OCI-LY1 (cell line): ENCODE results near the gene RNF207.

ENCODE experiments used
- H2AFZ ChIP-seq: fragments of 200-600 bp; sonication (generic), shearing (Covaris generic); 2 replicates; pipeline ENCODE4 v1.6.0; 2014; ENCODE audit warnings: antibody characterized with exemption, mild to moderate bottlenecking, low read length
- H3F3A ChIP-seq: fragments of 200-600 bp; sonication (generic), shearing (Covaris generic); 2 replicates; pipeline ENCODE4 v1.6.0; 2014; ENCODE audit warnings: mild to moderate bottlenecking, antibody characterized with exemption, low read length, moderate library complexity; ENCODE audit not compliant: insufficient read depth
- H3K27ac ChIP-seq: fragments of 200-600 bp; sonication (generic); 2 replicates; pipeline ENCODE4 v1.5.1; 2014; ENCODE audit warnings: low read length, mixed run types, mild to moderate bottlenecking, low read depth; ENCODE audit not compliant: poor library complexity, severe bottlenecking
- H3K27me3 ChIP-seq: fragments of 200-600 bp; sonication (generic); 2 replicates; pipeline ENCODE4 v1.6.0; 2014; ENCODE audit warnings: antibody characterized with exemption, mild to moderate bottlenecking, low read length, moderate library complexity; ENCODE audit not compliant: insufficient read depth
- H3K36me3 ChIP-seq: fragments of 200-600 bp; sonication (generic); 2 replicates; pipeline ENCODE4 v1.6.1; 2014; ENCODE audit warnings: mild to moderate bottlenecking, antibody characterized with exemption, low read length, moderate library complexity, mixed read lengths; ENCODE audit not compliant: insufficient read depth
- H3K4me1 ChIP-seq: fragments of 200-600 bp; sonication (generic); 2 replicates; pipeline ENCODE4 v1.5.1; 2014; ENCODE audit warnings: mild to moderate bottlenecking, low read length, moderate library complexity; ENCODE audit not compliant: insufficient read depth, severe bottlenecking
- H3K4me2 ChIP-seq: fragments of 200-600 bp; sonication (generic), shearing (Covaris generic); 2 replicates; pipeline ENCODE4 v1.6.1; 2014; ENCODE audit warnings: low read length
- H3K4me3 ChIP-seq: fragments of 200-600 bp; sonication (generic); 2 replicates; pipeline ENCODE4 v1.5.1; 2014; ENCODE audit warnings: low read length, low read depth, mild to moderate bottlenecking, mixed read lengths; ENCODE audit not compliant: poor library complexity, severe bottlenecking
- H3K79me2 ChIP-seq: fragments of 200-600 bp; shearing (Covaris generic); 2 replicates; pipeline ENCODE4 v1.6.1; 2016; ENCODE audit warnings: mixed run types, low read length, mixed read lengths; ENCODE audit not compliant: insufficient read depth
- H3K9ac ChIP-seq: fragments of 200-600 bp; sonication (generic), shearing (Covaris generic); 2 replicates; pipeline ENCODE4 v1.6.1; 2014; ENCODE audit warnings: mild to moderate bottlenecking, low read length, mixed read lengths
- H3K9me2 ChIP-seq: fragments of 200-600 bp; sonication (generic), shearing (Covaris generic); 2 replicates; pipeline ENCODE4 v1.6.1; 2014; ENCODE audit warnings: low read depth, mild to moderate bottlenecking, low read length, mixed read lengths
- H3K9me3 ChIP-seq: fragments of 200-600 bp; shearing (Covaris generic); 2 replicates; pipeline ENCODE4 v1.6.1; 2014; ENCODE audit warnings: low read length, mixed read lengths
- H4K20me1 ChIP-seq: fragments of 200-600 bp; sonication (generic), shearing (Covaris generic); 2 replicates; pipeline ENCODE4 v1.6.0; 2016; ENCODE audit warnings: mild to moderate bottlenecking, low read length; ENCODE audit not compliant: insufficient read depth
- EZH2 ChIP-seq: fragments of 200-600 bp; sonication (generic), shearing (Covaris generic); IDR thresholded peaks from 2 replicates; pipeline ENCODE4 v1.8.0; 2017; ENCODE audit warnings: borderline replicate concordance, mixed run types, mild to moderate bottlenecking, antibody characterized with exemption, low read length, moderate library complexity, mixed read lengths
- TF ChIP-seq, protein P1 (sequence below): fragments of 200-600 bp; sonication (generic), shearing (Covaris generic); IDR thresholded peaks from 2 replicates; pipeline ENCODE4 v1.5.1; 2017; ENCODE audit warnings: mild to moderate bottlenecking, antibody characterized with exemption, low read length, moderate library complexity, mixed read lengths

The RNF207 gene

GRCh38 chr1:6170742-6171201 lies 35.1 kb upstream of the RNF207 start:
- Histone ChIP-seq H4K20me1 (no peaks in the 10 kb centered on the region), H3K27me3 (peaks cover 3% of the 10 kb centered on the region), H2AFZ (no peak overlapping the region), H3K79me2 (no peaks in the 10 kb centered on the region), H3K27ac (no peak overlapping the region), H3F3A (no peaks in the 10 kb centered on the region), H3K4me2 (no peak overlapping the region), H3K4me3 (no peak overlapping the region), H3K9ac (no peak overlapping the region), H3K36me3 (no peaks in the 10 kb centered on the region), H3K9me3 (no peaks in the 10 kb centered on the region), H3K9me2 (no peaks in the 10 kb centered on the region), H3K4me1 (no peaks in the 10 kb centered on the region)
- TF ChIP-seq EZH2 = no peak
- TF ChIP-seq, protein P1, sequence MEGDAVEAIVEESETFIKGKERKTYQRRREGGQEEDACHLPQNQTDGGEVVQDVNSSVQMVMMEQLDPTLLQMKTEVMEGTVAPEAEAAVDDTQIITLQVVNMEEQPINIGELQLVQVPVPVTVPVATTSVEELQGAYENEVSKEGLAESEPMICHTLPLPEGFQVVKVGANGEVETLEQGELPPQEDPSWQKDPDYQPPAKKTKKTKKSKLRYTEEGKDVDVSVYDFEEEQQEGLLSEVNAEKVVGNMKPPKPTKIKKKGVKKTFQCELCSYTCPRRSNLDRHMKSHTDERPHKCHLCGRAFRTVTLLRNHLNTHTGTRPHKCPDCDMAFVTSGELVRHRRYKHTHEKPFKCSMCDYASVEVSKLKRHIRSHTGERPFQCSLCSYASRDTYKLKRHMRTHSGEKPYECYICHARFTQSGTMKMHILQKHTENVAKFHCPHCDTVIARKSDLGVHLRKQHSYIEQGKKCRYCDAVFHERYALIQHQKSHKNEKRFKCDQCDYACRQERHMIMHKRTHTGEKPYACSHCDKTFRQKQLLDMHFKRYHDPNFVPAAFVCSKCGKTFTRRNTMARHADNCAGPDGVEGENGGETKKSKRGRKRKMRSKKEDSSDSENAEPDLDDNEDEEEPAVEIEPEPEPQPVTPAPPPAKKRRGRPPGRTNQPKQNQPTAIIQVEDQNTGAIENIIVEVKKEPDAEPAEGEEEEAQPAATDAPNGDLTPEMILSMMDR = no peak

- Histone ChIP-seq H3K4me3 (no peak overlapping the region), H3K9me2 (no peaks in the 10 kb centered on the region), H2AFZ (no peak overlapping the region), H3K27ac (no peak overlapping the region), H3K27me3 (peaks cover 3% of the 10 kb centered on the region; the same call in 1 of the 2 replicates), H3K9ac (no peak overlapping the region), H3F3A (no peaks in the 10 kb centered on the region), H3K36me3 (no peaks in the 10 kb centered on the region), H4K20me1 (no peaks in the 10 kb centered on the region), H3K79me2 (no peaks in the 10 kb centered on the region), H3K4me2 (no peak overlapping the region), H3K4me1 (no peaks in the 10 kb centered on the region), H3K9me3 (no peaks in the 10 kb centered on the region)
- no peak for TF ChIP-seq EZH2
- TF ChIP-seq, protein P1 = peak; percentile 18; the same call in 1 of the 2 replicates
These were observed 34.3 kb upstream of the RNF207 start for GRCh38 chr1:6171548-6172124.

GRCh38 chr1:6172549-6172948 lies 33.4 kb upstream of the RNF207 start:
- no peak overlapping the region for H3K9ac ChIP-seq
- peaks cover 3% of the 10 kb centered on the region; the same call in 1 of the 2 replicates for H3K27me3 ChIP-seq
- H3K9me3 ChIP-seq = no peaks in the 10 kb centered on the region
- no peak overlapping the region for H3K4me3 ChIP-seq
- H3K4me1 ChIP-seq = no peaks in the 10 kb centered on the region
- no peak overlapping the region for H3K4me2 ChIP-seq
- no peaks in the 10 kb centered on the region for H3K9me2 ChIP-seq
- no peaks in the 10 kb centered on the region for H3F3A ChIP-seq
- TF ChIP-seq EZH2 = no peak
- TF ChIP-seq, protein P1 = no peak
- H3K36me3 ChIP-seq = no peaks in the 10 kb centered on the region
- H2AFZ ChIP-seq = no peak overlapping the region
- no peaks in the 10 kb centered on the region for H4K20me1 ChIP-seq
- no peak overlapping the region for H3K27ac ChIP-seq
- H3K79me2 ChIP-seq = no peaks in the 10 kb centered on the region
